Activated CD8-positive, alpha-beta memory T cell treated with anti-CD3 and anti-CD28 coated beads for 4 hours (primary cell): ENCODE data around the gene TMEM231.
"Not testable (repeated sequence)": the region's sequence is repeated elsewhere in the genome, so short reads cannot be mapped to it uniquely, and the experiment has no call there.

Source experiments
- DNase-seq, 2 donors: peaks; one replicate each; pipeline ENCODE4 v3.0.0-alpha.2; 2020; ENCODE audit warnings: low read depth in 2 of 2

The TMEM231 gene

GRCh38 chr16:75555707-75556430 lies at the start of gene TMEM231:
Gene TMEM231, minus strand, starts transcription at chr16:75556252. Its CDS starts 43 bp downstream, at chr16:75556209.
- peak; percentile 93 to 95 for DNase-seq

- DNase-seq: no peak
Observed at GRCh38 chr16:75603241-75603640, 47.2 kb upstream of the TMEM231 start.

GRCh38 chr16:75599452-75600277 lies 43.6 kb upstream of the TMEM231 start:
- DNase-seq: no peak

- DNase-seq: no peak
Observed at GRCh38 chr16:75593825-75594820, 38.1 kb upstream of the TMEM231 start.

GRCh38 chr16:75593308-75593707 lies 37.3 kb upstream of the TMEM231 start:
- no peak for DNase-seq

- not testable (repeated sequence) for DNase-seq
Observed at GRCh38 chr16:75591927-75592326, 35.9 kb upstream of the TMEM231 start.

- DNase-seq: no peak
Observed at GRCh38 chr16:75590920-75591843, 35.1 kb upstream of the TMEM231 start.

- no peak for DNase-seq
Observed at GRCh38 chr16:75589306-75589705, 33.3 kb upstream of the TMEM231 start.

GRCh38 chr16:75588716-75589115 lies 32.7 kb upstream of the TMEM231 start:
- DNase-seq: no peak

- no peak for DNase-seq
Observed at GRCh38 chr16:75584108-75584507, 28.1 kb upstream of the TMEM231 start.

- no peak for DNase-seq
Observed at GRCh38 chr16:75579281-75579834, 23.3 kb upstream of the TMEM231 start.

- DNase-seq: no peak
Observed at GRCh38 chr16:75578725-75579124, 22.7 kb upstream of the TMEM231 start.

- no peak for DNase-seq
Observed at GRCh38 chr16:75578212-75578611, 22.2 kb upstream of the TMEM231 start.

- no peak for DNase-seq
Observed at GRCh38 chr16:75576384-75576811, 20.3 kb upstream of the TMEM231 start.

GRCh38 chr16:75575958-75576357 lies 19.9 kb upstream of the TMEM231 start:
- DNase-seq: no peak

- DNase-seq: no peak
Observed at GRCh38 chr16:75573955-75574354, 17.9 kb upstream of the TMEM231 start.

GRCh38 chr16:75572864-75573542 lies 17.0 kb upstream of the TMEM231 start:
- DNase-seq: no peak

GRCh38 chr16:75570396-75571065 lies 14.5 kb upstream of the TMEM231 start:
- DNase-seq: no peak

- no peak for DNase-seq
Observed at GRCh38 chr16:75567911-75568310, 11.9 kb upstream of the TMEM231 start.
